Measurements from ENCODE around the gene RING1. TPM values are rescaled to one million over a fixed set of nuclear protein-coding genes. Genes with fewer than 3 reads are reported as not detected.

Gene RING1
- total RNA-seq, 1 experiment from 2014 or later = 31.0 TPM

DNA sequence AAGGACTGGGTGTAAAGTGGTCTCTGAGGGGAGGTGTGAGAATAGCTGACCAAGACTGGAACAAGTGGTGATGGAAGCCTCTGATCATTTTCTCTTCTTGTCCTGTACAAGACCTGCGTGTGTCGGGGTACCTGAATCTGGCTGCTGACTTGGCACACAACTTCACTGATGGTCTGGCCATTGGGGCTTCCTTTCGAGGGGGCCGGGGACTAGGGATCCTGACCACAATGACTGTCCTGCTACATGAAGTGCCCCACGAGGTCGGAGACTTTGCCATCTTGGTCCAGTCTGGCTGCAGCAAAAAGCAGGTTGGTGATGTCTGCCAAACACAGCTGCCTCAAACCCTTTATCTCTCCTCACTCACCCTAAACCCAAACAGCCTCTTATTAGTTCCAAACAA, 5.5 kb upstream of the RING1 start:
- no peak overlapping the region for H3K9ac ChIP-seq (ENCODE audit: extremely low read depth, insufficient read length, low read length)
- no peak overlapping the region for H3K14ac ChIP-seq (ENCODE audit: insufficient read depth, low read length)
- peaks cover 23% of the 10 kb centered on the region for H3K23me2 ChIP-seq (ENCODE audit: insufficient read length, low read depth, low read length, poor library complexity, severe bottlenecking)
- H3K4me2 ChIP-seq (ENCODE audit: insufficient read depth, insufficient read length, low read length) = no peak overlapping the region
- DNase-seq = no peak
- H3K4ac ChIP-seq (ENCODE audit: low read depth, low read length) = no peak overlapping the region
- H4K20me1 ChIP-seq (ENCODE audit: control insufficient read depth, insufficient read depth, insufficient read length) = no peaks in the 10 kb centered on the region
- no peak overlapping the region for H3K23ac ChIP-seq (ENCODE audit: insufficient read length, low read depth, low read length)
- H3K9me3 ChIP-seq (ENCODE audit: control insufficient read depth, low read depth, low read length) = no peaks in the 10 kb centered on the region
- H3K79me2 ChIP-seq (ENCODE audit: insufficient read depth, low read length) = peaks cover 4% of the 10 kb centered on the region; the same call in 1 of the 2 replicates
- Mint-ChIP-seq H3K36me3 (ENCODE audit: insufficient read depth in 1 of 3, low read depth in 3 of 3) (peaks cover 25 to 34% (median 28%) of the 10 kb centered on the region in 3 experiments), H3K4me3 (peak overlapping the region; percentile 96 to 99), H3K27ac (peak overlapping the region in 1 of 3 experiments; percentile 71; a peak in 1 of 7 replicates), H3K9me3 (no peaks in the 10 kb centered on the region; a peak in 1 of 5 replicates), H3K4me1 (peaks cover 47 to 60% of the 10 kb centered on the region in 2 experiments), H3K27me3 (ENCODE audit: low read depth) (peaks cover 29% of the 10 kb centered on the region)
- peaks cover 15% of the 10 kb centered on the region; the same call in 1 of the 2 replicates for H3K4me1 ChIP-seq (ENCODE audit: insufficient read depth, low read length)
- H2AFZ ChIP-seq (ENCODE audit: low read length) = no peak overlapping the region
- H2BK20ac ChIP-seq (ENCODE audit: low read depth, low read length, poor library complexity, severe bottlenecking) = no peak overlapping the region
- H3K27ac ChIP-seq (ENCODE audit: insufficient read length, low read depth, low read length) = no peak overlapping the region
- no peak overlapping the region for H2BK120ac ChIP-seq (ENCODE audit: low read depth, low read length, poor library complexity, severe bottlenecking)
- no peak overlapping the region for H4K8ac ChIP-seq (replicated peaks; ENCODE audit: insufficient read length, low read depth, low read length)
- H3T11ph ChIP-seq (ENCODE audit: low read length) = no peak overlapping the region
- no peak overlapping the region for H4K5ac ChIP-seq (ENCODE audit: insufficient read length, low read depth, low read length)
- H3K79me1 ChIP-seq (ENCODE audit: insufficient read depth, low read depth, low read length, poor library complexity, severe bottlenecking) = no peaks in the 10 kb centered on the region
- no peak overlapping the region for H3K18ac ChIP-seq (ENCODE audit: insufficient read length, low read depth, low read length)
- H2BK12ac ChIP-seq (ENCODE audit: insufficient read length, low read depth, low read length) = no peak overlapping the region
- no peak overlapping the region for H2BK15ac ChIP-seq (ENCODE audit: low read depth, low read length)
- TF ChIP-seq, protein P1, sequence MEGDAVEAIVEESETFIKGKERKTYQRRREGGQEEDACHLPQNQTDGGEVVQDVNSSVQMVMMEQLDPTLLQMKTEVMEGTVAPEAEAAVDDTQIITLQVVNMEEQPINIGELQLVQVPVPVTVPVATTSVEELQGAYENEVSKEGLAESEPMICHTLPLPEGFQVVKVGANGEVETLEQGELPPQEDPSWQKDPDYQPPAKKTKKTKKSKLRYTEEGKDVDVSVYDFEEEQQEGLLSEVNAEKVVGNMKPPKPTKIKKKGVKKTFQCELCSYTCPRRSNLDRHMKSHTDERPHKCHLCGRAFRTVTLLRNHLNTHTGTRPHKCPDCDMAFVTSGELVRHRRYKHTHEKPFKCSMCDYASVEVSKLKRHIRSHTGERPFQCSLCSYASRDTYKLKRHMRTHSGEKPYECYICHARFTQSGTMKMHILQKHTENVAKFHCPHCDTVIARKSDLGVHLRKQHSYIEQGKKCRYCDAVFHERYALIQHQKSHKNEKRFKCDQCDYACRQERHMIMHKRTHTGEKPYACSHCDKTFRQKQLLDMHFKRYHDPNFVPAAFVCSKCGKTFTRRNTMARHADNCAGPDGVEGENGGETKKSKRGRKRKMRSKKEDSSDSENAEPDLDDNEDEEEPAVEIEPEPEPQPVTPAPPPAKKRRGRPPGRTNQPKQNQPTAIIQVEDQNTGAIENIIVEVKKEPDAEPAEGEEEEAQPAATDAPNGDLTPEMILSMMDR (conservative IDR thresholded peaks at IDR 0.05) = no peak
- H2BK5ac ChIP-seq (ENCODE audit: insufficient read length, low read length) = no peak overlapping the region
- H4K91ac ChIP-seq (ENCODE audit: insufficient read length, low read depth, low read length) = no peak overlapping the region
- no peak overlapping the region for H2AK5ac ChIP-seq (ENCODE audit: insufficient read length, low read length)
- no peak overlapping the region for H3K56ac ChIP-seq (ENCODE audit: insufficient read length, low read depth, low read length)
- H3K27me3 ChIP-seq (ENCODE audit: insufficient read depth, low read length) = peaks cover 23% of the 10 kb centered on the region; the same call in 1 of the 2 replicates
- WGBS (ENCODE audit: extremely low coverage, insufficient read length, low lambda C conversion rate) = no CpG with 5 or more reads among the region's 6 CpGs
